Spleen (tissue), 7 donors: ENCODE data around the gene COL25A1.

Experiments used
- CTCF ChIP-seq, 11 experiments: fragments of 200-600 bp in 7 of 11; fragments of 450-650 bp in 4 of 11; sonication (generic) in 4 of 11; IDR thresholded peaks in 8 of 11; conservative IDR thresholded peaks in 3 of 11; 1 replicate in 7 of 11; 2 replicates in 4 of 11; pipeline versions ENCODE4 v1.4.0 to v1.8.0; 2016 to 2021; ENCODE audit warnings: antibody characterized with exemption in 11 of 11, inconsistent platforms in 4 of 11, mild to moderate bottlenecking in 1 of 11
- POLR2A ChIP-seq, 3 donors: fragments of 450-650 bp; IDR thresholded peaks; one replicate each; pipeline ENCODE4 v1.5.1; 2017; ENCODE audit warnings: antibody characterized with exemption in 3 of 3, mild to moderate bottlenecking in 1 of 3
- POLR2AphosphoS5 ChIP-seq, 3 donors: sonication (generic); formaldehyde crosslinking; IDR thresholded peaks; one replicate each; pipeline ENCODE4 v1.5.1; 2017; ENCODE audit warnings: antibody characterized with exemption in 3 of 3
- donor health status: DM: no; HTN: no; CAD: no; lungs with moderate emphysema.
- donor health status: DM: no; HTN: no; CAD: no.
- donor health status: DM: no; HTN: no; CAD: no.

DNA sequence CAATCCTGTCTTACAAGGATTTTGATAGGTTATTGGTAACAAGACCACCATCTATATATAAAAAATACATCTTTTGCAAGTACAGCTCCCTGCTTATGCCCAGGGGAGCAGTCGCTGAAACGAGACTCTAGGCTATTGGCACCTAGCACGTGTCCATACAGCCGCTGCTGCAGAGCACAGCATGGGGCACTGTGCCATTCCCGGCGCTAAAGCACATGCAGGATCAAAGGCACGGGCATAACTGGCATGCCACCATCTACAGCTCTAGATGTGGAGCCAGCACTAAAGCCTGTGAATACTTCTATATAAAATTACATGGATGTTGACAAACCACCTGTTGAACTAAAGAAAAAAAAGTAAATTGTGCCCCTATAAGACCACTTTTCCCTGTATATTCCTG lies 144.8 kb downstream of the COL25A1 start:
- TF ChIP-seq POLR2A (IDR thresholded peaks at IDR 0.05) (no peak), CTCF (IDR thresholded peaks at IDR 0.05 in 8 of 11, conservative IDR thresholded peaks at IDR 0.05 in 3 of 11) (no peak), POLR2AphosphoS5 (IDR thresholded peaks at IDR 0.05) (no peak)
